Activated naive CD4-positive, alpha-beta T cell (primary cell): ENCODE data around the gene POP7.
A peak's percentile ranks its signal among the peaks of the same experiment; 100 is the strongest.
"Not testable (repeated sequence)": the region's sequence is repeated elsewhere in the genome, so short reads cannot be mapped to it uniquely, and the experiment has no call there.

ENCODE experiments used
- DNase-seq, 4 experiments: peaks; one replicate each; lab custom pipeline; 2025; lab: John Stamatoyannopoulos, UW

The POP7 gene

GRCh38 chr7:100692578-100692961 lies 13.4 kb upstream of the POP7 start:
- no peak for DNase-seq

GRCh38 chr7:100693312-100694097 lies 12.4 kb upstream of the POP7 start:
- no peak for DNase-seq

GRCh38 chr7:100694098-100694745 lies 11.7 kb upstream of the POP7 start, which contains the start of gene GIGYF1:
Gene GIGYF1 (minus strand): TSS chr7:100694250. CDS start chr7:100688238, 6,012 bp downstream.
- peak in 3 of 4 experiments; percentile 39 to 68 (median 43) for DNase-seq

- DNase-seq: no peak
These were observed 9.8 kb upstream of the POP7 start for GRCh38 chr7:100696123-100696521.

GRCh38 chr7:100699018-100699417 lies 6.9 kb upstream of the POP7 start:
- DNase-seq: no peak

GRCh38 chr7:100701089-100701488 lies 4.8 kb upstream of the POP7 start:
- DNase-seq: not testable (repeated sequence)

- DNase-seq: peak; percentile 58 to 76 (median 67)
These were observed 585 bp upstream of the POP7 start for GRCh38 chr7:100705320-100705752.

GRCh38 chr7:100706672-100707311 lies 871 bp downstream of the POP7 start:
- DNase-seq: no peak

- DNase-seq: no peak
These were observed 2.5 kb downstream of the POP7 start for GRCh38 chr7:100708395-100708794.

GRCh38 chr7:100710452-100710851 lies 4.5 kb downstream of the POP7 start:
- no peak for DNase-seq

GRCh38 chr7:100711369-100711768 lies 5.4 kb downstream of the POP7 start:
- no peak for DNase-seq

- DNase-seq: no peak
These were observed 8.8 kb downstream of the POP7 start for GRCh38 chr7:100714725-100715124.

GRCh38 chr7:100717073-100717472 lies 11.2 kb downstream of the POP7 start:
- DNase-seq: not testable (repeated sequence)

GRCh38 chr7:100719523-100720278 lies 13.8 kb downstream of the POP7 start:
- DNase-seq: no peak

- DNase-seq: no peak
These were observed 14.4 kb downstream of the POP7 start, which contains the start of gene EPO for GRCh38 chr7:100720279-100720670. Gene EPO (plus strand): TSS chr7:100720468. CDS start chr7:100720981, 513 bp downstream.

- no peak for DNase-seq
These were observed 15.0 kb downstream of the POP7 start for GRCh38 chr7:100720671-100721504.

GRCh38 chr7:100721505-100721812 lies 15.5 kb downstream of the POP7 start:
- DNase-seq: no peak

- no peak for DNase-seq
These were observed 16.7 kb downstream of the POP7 start for GRCh38 chr7:100722480-100723212.

GRCh38 chr7:100723732-100724275 lies 17.9 kb downstream of the POP7 start:
- no peak for DNase-seq

- not testable (repeated sequence) for DNase-seq
These were observed 18.4 kb downstream of the POP7 start for GRCh38 chr7:100724364-100724763.
